Measurements from ENCODE around the gene ACTN1.

The ACTN1 gene

GRCh38 chr14:68981139-68981538 is 2.0 kb upstream of the ACTN1 start:
- TF ChIP-seq CTCF (conservative IDR thresholded peaks at IDR 0.05; ENCODE audit: low read depth, low read length) = no peak
- H3K4me3 ChIP-seq (ENCODE audit: low read length) = no peak overlapping the region
- DNase-seq (ENCODE audit: low read depth) = no peak

- DNase-seq (ENCODE audit: low read depth) = no peak
- no peak for TF ChIP-seq CTCF (conservative IDR thresholded peaks at IDR 0.05; ENCODE audit: low read depth, low read length)
- peak overlapping the region; percentile 95 for H3K4me3 ChIP-seq (ENCODE audit: low read length)
Observed at GRCh38 chr14:68979722-68980451, 785 bp upstream of the ACTN1 start.

GRCh38 chr14:68978172-68978911 is 760 bp downstream of the ACTN1 start:
- DNase-seq (ENCODE audit: low read depth) = no peak
- H3K4me3 ChIP-seq (ENCODE audit: low read length) = peak overlapping the region; percentile 95
- TF ChIP-seq CTCF (conservative IDR thresholded peaks at IDR 0.05; ENCODE audit: low read depth, low read length) = no peak

GRCh38 chr14:68977718-68978171 is 1.4 kb downstream of the ACTN1 start:
- no peak for DNase-seq (ENCODE audit: low read depth)
- peak overlapping the region; percentile 95 for H3K4me3 ChIP-seq (ENCODE audit: low read length)
- no peak for TF ChIP-seq CTCF (conservative IDR thresholded peaks at IDR 0.05; ENCODE audit: low read depth, low read length)

GRCh38 chr14:68977180-68977717 is 1.9 kb downstream of the ACTN1 start:
- H3K4me3 ChIP-seq (ENCODE audit: low read length) = peak overlapping the region; percentile 95
- no peak for DNase-seq (ENCODE audit: low read depth)
- no peak for TF ChIP-seq CTCF (conservative IDR thresholded peaks at IDR 0.05; ENCODE audit: low read depth, low read length)

GRCh38 chr14:68976160-68977067 is 2.7 kb downstream of the ACTN1 start:
- H3K4me3 ChIP-seq (ENCODE audit: low read length) = peak overlapping the region; percentile 95
- DNase-seq (ENCODE audit: low read depth) = no peak
- TF ChIP-seq CTCF (conservative IDR thresholded peaks at IDR 0.05; ENCODE audit: low read depth, low read length) = no peak
